NK-92 (cell line): ENCODE measurements around the gene ATAD3C.
"Not testable (repeated sequence)": the region's sequence is repeated elsewhere in the genome, so short reads cannot be mapped to it uniquely, and the experiment has no call there.

Source experiments
- DNase-seq: peaks from one replicate; lab custom pipeline; 2025; ENCODE audit not compliant: unreplicated experiment; lab: John Stamatoyannopoulos, UW

The ATAD3C gene

GRCh38 chr1:1441002-1441888 is 8.2 kb upstream of the ATAD3C start:
- DNase-seq, result no peak

- no peak for DNase-seq
These were observed 7.3 kb upstream of the ATAD3C start for GRCh38 chr1:1442069-1442770.

GRCh38 chr1:1446631-1447030 is 2.9 kb upstream of the ATAD3C start:
- not testable (repeated sequence) for DNase-seq

GRCh38 chr1:1450616-1451015 is 1.1 kb downstream of the ATAD3C start:
- DNase-seq, result not testable (repeated sequence)

GRCh38 chr1:1451696-1452364 is 2.3 kb downstream of the ATAD3C start:
- no peak for DNase-seq

- DNase-seq, result not testable (repeated sequence)
These were observed 2.9 kb downstream of the ATAD3C start for GRCh38 chr1:1452365-1452739.

GRCh38 chr1:1452882-1453281 is 3.4 kb downstream of the ATAD3C start:
- DNase-seq, result no peak

- DNase-seq, result not testable (repeated sequence)
These were observed 5.0 kb downstream of the ATAD3C start for GRCh38 chr1:1454286-1455056.

- no peak for DNase-seq
These were observed 5.9 kb downstream of the ATAD3C start for GRCh38 chr1:1455366-1455884.

- DNase-seq, result not testable (repeated sequence)
These were observed 6.4 kb downstream of the ATAD3C start for GRCh38 chr1:1455934-1456333.

- not testable (repeated sequence) for DNase-seq
These were observed 7.3 kb downstream of the ATAD3C start for GRCh38 chr1:1456683-1457255.

GRCh38 chr1:1459156-1459555 is 9.7 kb downstream of the ATAD3C start:
- DNase-seq, result not testable (repeated sequence)

GRCh38 chr1:1459711-1460110 is 10.2 kb downstream of the ATAD3C start:
- DNase-seq, result not testable (repeated sequence)

GRCh38 chr1:1460540-1461130 is 11.1 kb downstream of the ATAD3C start:
- no peak for DNase-seq

- no peak for DNase-seq
These were observed 12.3 kb downstream of the ATAD3C start for GRCh38 chr1:1461721-1462317.

GRCh38 chr1:1462318-1462966 is 13.0 kb downstream of the ATAD3C start:
- no peak for DNase-seq

- DNase-seq, result no peak
These were observed 13.8 kb downstream of the ATAD3C start for GRCh38 chr1:1463312-1463711.

GRCh38 chr1:1468196-1468985 is 18.9 kb downstream of the ATAD3C start:
- DNase-seq, result not testable (repeated sequence)
